ENCODE results near the gene SUPT5H.

Gene SUPT5H

GRCh38 chr19:39409208-39410016, 36.0 kb upstream of the SUPT5H start:
- peak; percentile 99 for DNase-seq

GRCh38 chr19:39410017-39410830, 35.2 kb upstream of the SUPT5H start:
- peak; percentile 53 for DNase-seq

- DNase-seq = no peak
These were observed 34.6 kb upstream of the SUPT5H start for GRCh38 chr19:39410831-39411080.

DNA sequence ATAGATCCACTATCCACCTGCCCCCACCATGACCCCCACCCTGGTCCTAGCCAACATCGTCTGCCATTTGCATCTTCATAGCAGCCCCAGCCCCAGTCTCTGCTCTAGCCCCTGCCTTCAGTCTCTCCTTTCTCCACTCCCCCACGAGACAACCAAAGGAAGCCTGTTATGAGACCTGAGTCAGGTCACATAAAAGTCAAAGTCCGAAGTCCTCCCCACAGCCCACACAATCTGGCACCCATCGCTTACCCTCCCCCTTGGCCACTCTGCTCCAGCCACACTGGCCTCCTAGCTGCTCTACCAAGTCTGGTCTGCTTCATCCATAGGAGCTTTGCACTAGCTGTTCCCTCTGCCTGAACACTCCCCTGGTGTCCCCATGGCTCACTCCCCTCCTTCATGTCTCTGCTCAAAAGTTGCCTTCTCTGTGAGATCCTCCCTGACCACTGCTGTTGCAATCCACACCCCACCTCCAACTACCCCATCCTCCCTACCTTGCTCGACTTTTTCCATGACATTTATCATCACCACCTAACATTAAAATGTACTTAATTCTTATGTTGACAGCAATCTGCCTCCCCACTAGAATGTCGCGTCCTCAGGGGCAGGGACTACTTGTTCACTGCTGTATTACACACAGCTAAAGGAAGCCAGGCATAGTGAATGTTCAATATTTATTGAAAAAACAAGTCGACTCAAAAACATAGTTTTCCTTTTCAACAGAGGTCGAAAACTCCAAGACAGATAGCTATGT, 34.1 kb upstream of the SUPT5H start:
- DNase-seq = no peak

GRCh38 chr19:39411832-39412099, 33.6 kb upstream of the SUPT5H start:
- peak; percentile 94 for DNase-seq

GRCh38 chr19:39412100-39412866, 33.1 kb upstream of the SUPT5H start, which contains the start of gene PLEKHG2:
Gene PLEKHG2 (plus strand): TSS chr19:39412669. CDS start chr19:39414087, 1,418 bp downstream.
- peak; percentile 100 for DNase-seq

- DNase-seq = peak; percentile 60
These were observed 32.5 kb upstream of the SUPT5H start for GRCh38 chr19:39412867-39413271.

DNA sequence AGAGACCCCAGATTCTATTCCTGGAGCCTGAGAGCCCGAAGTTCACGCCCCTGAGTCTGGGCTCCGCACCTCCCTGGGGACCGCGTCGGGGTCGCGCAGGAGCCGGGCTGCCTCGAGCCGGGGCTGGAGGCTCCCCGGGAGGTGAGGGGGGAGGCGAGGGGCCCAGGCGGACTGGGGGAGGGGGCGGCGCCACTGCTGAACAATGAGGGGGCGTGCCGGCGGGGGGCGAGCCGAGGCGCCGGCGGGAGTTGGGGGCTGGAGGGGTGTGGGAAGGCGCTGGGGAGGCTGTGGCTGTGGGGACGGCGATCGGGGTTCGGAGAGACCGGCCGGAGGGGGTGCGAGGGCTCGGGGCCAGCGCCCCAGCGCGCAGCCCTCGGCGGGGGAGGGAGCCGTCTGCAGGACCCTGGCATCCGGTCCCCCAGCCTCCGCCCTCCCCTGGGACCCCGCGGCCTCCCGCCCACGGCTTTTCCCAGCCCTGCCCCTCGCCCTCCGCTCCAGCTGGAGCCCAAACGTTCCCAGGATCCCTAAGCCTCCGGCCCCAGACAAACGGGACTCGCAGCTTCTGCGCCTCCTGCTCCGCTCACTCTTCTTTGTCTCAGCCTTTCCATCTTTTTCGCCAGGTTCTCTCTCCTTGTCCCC, 32.0 kb upstream of the SUPT5H start:
- DNase-seq = peak; percentile 75

DNA sequence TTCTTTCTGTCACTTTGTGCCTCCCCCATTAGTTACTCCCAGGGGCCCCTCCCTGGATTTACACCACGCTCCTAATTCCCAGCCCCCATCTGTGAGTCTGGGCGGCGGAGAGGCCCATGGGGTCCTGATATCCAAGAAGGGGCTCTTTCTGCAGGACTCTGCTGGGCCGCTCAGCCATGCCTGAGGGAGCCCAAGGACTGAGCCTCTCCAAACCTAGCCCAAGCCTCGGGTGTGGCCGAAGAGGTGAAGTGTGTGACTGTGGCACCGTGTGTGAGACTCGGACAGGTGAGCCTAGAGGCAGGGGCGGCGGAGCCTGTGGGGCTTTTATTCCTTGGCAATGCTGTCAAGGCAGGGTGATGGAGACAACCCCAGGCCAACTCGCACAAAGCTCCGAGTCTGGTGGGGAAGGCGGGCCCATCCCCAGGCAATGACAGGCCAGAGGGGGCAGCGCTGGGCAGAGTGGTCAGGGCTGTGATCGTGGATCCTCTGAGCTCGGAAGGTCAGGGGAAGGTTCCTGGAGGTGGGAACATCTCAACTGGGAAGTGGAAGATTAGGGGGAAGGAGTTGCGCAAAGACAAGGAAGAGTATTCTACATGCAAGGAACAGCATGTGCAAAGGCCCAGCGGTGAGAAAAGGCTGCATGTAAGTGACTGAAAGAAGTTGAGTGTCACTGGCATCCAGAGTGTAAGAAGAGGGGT, 31.3 kb upstream of the SUPT5H start:
- peak; percentile 35 for DNase-seq

DNA sequence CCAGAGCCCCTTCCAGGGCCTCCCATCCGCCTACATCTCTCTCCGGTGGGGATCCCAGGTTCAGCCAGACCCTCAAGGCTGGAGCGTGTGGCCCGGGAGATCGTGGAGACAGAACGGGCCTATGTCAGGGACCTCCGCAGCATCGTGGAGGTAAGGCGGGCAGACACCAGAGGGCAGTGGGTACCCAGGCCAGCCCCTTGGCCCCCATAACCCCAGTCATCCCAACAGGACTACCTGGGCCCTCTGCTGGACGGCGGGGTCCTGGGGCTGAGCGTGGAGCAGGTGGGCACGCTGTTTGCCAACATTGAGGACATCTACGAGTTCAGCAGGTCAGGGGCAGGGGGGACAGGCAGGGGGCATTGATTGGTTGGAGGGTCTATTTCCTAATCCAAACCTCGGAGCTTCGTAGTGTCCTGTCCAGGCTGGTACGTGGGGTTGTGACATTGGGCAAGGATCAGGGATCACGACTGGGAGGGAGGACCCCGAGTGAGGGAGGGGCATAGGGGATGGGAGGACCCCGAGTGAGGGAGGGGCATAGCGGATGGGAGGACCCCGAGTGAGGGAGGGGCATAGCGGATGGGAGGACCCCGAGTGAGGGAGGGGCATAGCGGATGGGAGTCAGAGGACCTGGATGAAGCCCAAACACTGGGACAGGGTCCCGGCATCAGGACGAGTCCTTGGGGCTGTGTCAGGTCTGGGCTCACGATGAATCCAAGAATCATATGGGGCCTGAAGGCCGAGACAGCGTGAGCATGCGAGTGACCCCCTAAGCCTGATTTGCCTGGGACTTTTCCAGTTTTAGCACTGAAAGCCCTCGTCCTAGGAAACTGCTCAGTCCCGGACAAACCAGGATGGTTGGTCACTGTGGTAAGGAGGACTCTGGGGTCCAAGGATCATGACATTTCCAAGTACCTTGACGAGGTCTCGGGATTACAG, 30.0 kb upstream of the SUPT5H start:
- no peak for DNase-seq

GRCh38 chr19:39416152-39417120, 28.9 kb upstream of the SUPT5H start:
- no peak for DNase-seq

DNA sequence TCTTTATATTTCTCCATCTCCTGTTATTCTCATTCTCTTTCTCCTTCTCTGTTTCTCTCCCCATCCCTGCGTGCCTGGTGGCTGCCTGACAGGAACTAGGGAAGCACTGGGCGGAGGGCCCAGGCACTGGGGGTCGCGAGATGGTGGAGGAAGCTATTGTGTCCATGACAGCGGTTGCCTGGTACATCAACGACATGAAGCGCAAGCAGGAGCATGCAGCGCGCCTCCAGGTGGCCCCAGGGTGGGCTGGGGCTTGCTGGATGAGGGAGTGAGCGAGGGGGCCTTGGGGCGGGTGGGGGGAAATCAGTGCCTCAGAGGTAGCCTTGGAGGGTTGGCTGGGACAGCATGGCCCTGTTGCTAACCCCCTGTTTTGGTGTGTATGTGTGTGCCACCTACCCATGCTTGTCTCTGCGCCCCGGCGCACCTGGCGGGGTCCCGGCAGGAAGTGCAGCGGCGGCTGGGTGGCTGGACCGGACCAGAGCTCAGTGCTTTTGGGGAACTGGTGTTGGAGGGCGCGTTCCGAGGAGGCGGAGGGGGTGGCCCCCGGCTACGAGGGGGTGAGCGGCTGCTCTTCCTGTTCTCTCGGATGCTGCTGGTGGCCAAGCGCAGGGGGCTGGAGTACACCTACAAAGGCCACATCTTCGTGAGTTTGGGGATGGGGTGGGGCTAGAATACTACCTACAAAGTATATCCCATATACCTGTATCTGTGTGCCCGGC, 27.8 kb upstream of the SUPT5H start:
- DNase-seq = no peak

- DNase-seq = no peak
These were observed 26.4 kb upstream of the SUPT5H start for GRCh38 chr19:39419003-39419402.

DNA sequence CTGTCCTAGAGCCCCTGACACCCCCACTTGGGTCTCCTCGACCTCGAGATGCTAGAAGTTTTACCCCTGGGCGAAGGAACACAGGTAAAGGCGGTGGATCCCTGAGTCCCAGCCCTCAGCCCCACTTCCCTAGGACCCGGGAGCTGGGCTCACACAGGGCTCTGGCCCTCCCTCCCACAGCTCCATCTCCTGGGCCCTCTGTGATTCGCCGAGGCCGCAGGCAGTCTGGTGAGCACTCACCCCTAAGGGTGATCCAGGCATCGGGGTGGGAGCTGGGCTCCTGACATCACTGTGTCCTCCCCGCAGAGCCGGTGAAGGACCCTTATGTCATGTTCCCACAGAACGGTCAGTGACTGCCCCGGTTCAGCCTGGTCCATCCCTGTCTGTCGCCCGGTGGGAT, 24.6 kb upstream of the SUPT5H start:
- no peak for DNase-seq

- DNase-seq = no peak
These were observed 23.4 kb upstream of the SUPT5H start for GRCh38 chr19:39422020-39422419.

GRCh38 chr19:39423258-39424086, 21.9 kb upstream of the SUPT5H start:
- no peak for DNase-seq

DNA sequence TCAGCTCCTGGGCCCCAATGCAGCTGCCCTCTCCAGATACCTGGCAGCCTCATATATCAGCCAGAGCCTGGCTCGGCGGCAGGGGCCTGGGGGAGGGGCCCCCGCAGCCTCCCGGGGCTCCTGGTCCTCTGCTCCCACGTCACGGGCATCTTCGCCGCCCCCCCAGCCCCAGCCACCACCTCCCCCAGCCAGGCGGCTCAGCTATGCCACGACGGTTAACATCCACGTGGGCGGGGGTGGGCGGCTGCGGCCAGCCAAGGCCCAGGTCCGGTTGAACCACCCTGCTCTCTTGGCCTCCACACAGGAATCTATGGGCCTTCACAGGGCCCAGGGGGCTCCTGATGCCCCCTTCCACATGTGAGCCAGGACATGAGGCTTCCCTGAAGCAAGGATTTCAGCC, 20.4 kb upstream of the SUPT5H start:
- DNase-seq = no peak

DNA sequence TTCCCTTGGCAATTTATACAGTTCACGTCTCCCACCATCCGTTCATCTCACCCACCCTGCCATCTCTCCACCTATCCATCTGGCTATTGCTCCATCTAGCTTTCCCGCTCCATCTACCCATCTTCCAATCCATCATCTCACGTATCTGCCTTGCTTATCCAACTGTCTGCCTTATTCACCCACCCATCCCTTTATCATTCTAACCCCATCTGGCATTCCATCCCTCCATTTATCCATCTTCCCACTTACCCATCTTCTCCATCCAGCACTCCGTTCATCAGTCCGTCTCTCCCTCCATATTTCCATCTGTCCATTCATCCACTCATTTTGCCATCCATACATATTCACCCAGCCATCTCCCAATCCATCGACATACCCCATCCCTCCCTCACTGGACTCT, 19.6 kb upstream of the SUPT5H start:
- no peak for DNase-seq
